ENCODE data around the gene ASB4. TPM values are rescaled to one million over a fixed set of nuclear protein-coding genes. Genes with fewer than 3 reads are reported as not detected.

Gene ASB4
- total RNA-seq, 4 donors from 2014 or later: 0.34 to 1.5 TPM; not detected in 2

DNA sequence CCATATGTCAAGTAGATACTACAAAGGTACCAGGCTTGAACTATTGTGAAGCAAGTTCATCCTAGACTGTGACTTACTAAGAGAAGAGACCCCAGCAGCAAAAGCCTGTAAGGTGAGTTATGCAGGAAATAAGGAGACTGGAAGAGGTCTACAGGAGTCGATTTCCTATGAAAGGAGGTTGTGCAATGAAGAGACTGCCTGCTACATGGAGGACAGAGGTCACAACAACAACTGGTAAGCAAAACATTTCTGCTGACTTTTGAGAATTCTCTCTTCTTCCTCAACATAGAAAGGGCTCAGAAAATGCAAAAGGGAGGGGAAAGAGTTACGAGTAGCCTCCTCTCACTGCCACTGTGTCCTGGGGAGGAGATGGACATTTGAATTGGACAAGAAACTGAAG is 68.2 kb downstream of the ASB4 start:
- Histone ChIP-seq H3K27ac (no peak overlapping the region), H3K9me3 (no peaks in the 10 kb centered on the region)
- intact Hi-C loops (cut with DNase I; ENCODE audit: low total_unique reads): loop anchor here (5.0 kb wide), 1 partner anchor 43 kb away; the partner anchor contains the start of gene PDK4

DNA sequence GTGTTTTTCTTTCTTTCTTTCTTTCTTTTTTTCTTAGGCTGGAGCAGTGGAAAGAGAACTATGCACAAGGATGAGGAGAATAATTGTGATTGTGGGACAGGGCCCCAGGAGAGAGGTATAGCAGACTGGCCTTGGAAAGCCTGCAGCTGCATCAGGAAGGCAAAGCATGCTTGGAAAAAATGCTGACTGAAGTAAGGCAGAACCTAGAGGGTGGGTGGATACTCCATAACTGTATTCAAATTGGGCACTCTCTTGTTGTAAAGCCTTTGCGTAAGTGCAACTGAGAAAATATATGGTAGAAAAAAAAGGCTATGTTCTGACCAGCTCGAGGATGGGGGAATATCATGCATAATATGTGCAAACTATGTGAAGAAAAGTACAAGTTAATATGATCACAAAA is 71.0 kb downstream of the ASB4 start:
- H3K27me3 ChIP-seq: no peaks in the 10 kb centered on the region
- no peak overlapping the region for H3K27ac ChIP-seq
- no peaks in the 10 kb centered on the region for H3K4me1 ChIP-seq
- H3K36me3 ChIP-seq: no peaks in the 10 kb centered on the region
- no peak overlapping the region for H3K4me3 ChIP-seq
- TF ChIP-seq, protein P1, sequence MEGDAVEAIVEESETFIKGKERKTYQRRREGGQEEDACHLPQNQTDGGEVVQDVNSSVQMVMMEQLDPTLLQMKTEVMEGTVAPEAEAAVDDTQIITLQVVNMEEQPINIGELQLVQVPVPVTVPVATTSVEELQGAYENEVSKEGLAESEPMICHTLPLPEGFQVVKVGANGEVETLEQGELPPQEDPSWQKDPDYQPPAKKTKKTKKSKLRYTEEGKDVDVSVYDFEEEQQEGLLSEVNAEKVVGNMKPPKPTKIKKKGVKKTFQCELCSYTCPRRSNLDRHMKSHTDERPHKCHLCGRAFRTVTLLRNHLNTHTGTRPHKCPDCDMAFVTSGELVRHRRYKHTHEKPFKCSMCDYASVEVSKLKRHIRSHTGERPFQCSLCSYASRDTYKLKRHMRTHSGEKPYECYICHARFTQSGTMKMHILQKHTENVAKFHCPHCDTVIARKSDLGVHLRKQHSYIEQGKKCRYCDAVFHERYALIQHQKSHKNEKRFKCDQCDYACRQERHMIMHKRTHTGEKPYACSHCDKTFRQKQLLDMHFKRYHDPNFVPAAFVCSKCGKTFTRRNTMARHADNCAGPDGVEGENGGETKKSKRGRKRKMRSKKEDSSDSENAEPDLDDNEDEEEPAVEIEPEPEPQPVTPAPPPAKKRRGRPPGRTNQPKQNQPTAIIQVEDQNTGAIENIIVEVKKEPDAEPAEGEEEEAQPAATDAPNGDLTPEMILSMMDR (IDR thresholded peaks at IDR 0.05): no peak
- no peak for TF ChIP-seq POLR2A (IDR thresholded peaks at IDR 0.05)
- DNase-seq: no peak
- H3K9me3 ChIP-seq: no peaks in the 10 kb centered on the region
- intact Hi-C loops (cut with DNase I; ENCODE audit: low total_unique reads): no loop called here

More for the DNA sequence above, 68.2 kb downstream of the ASB4 start:
- Histone ChIP-seq H3K4me3 (no peak overlapping the region), H3K4me1 (peaks cover 9 to 15% of the 10 kb centered on the region in 2 donors), H3K27me3 (no peaks in the 10 kb centered on the region), H3K36me3 (no peaks in the 10 kb centered on the region)
- no peak for DNase-seq
- no peak for TF ChIP-seq POLR2A (IDR thresholded peaks at IDR 0.05)
- TF ChIP-seq, protein P1 (IDR thresholded peaks at IDR 0.05): no peak

DNA sequence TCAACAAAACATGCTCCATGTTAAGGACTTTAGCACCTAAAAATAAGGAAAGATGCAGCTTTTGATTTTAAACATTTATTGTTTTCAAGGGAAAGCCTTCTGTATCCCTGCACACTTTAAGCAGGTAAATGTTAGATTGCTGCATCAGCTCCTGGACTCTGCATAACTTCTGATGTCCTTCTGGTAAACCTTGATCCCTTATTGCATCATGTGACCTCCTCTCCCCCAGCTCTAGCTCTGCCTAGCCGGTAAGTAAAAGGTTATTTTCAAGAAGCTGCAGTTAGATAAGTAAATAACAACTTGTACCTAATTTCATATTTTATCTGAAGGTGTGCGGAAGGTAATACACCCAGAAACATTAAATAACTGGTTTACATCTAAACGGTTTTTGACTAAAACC is 73.1 kb downstream of the ASB4 start:
- Histone ChIP-seq H3K36me3 (no peaks in the 10 kb centered on the region), H3K9me3 (no peaks in the 10 kb centered on the region), H3K27me3 (no peaks in the 10 kb centered on the region), H3K27ac (no peak overlapping the region), H3K4me1 (no peaks in the 10 kb centered on the region), H3K4me3 (no peak overlapping the region)
- TF ChIP-seq POLR2A (IDR thresholded peaks at IDR 0.05): no peak
- TF ChIP-seq, protein P1 (IDR thresholded peaks at IDR 0.05): no peak
- DNase-seq: no peak
- intact Hi-C loops (cut with DNase I; ENCODE audit: low total_unique reads): no loop called here

DNA sequence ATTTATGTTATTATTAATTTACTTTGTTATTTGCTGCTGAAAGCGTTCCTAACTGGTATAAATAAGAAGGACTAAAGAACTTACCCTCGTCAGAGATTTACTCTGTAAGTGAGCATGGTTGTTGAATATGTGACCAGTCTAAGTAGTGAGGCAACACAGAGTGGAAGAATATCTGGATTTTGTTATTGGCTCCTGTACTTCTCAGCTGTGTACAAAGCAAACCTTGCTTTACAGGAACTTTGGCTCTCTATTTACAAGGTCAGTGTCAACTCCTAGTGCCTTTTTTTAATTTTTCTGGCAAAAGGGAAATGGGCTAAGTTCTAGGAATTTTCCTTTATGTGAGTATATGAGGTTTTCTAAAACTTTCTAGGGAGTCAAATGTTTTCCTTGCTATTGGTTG is 74.9 kb downstream of the ASB4 start:
- H3K27ac ChIP-seq: no peak overlapping the region

DNA sequence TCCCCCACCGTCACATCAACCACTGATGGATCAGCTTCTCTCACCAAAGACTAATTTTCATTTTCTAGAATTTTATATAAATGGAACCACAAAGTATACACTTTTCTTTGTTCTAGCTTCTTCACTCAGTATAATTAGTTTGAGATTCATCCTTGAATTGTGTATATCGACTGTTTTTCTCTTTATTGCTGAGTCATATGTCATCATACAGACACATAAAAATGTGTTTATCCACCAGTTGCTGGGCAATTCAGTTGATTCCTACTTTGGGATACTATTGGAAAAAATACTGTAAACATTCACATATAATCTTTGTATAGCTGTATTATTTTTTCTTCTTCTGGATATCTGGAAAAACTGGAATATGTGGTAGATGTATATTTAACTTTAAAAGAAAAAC is 84.0 kb downstream of the ASB4 start:
- Histone ChIP-seq H3K9me3 (no peaks in the 10 kb centered on the region), H3K27me3 (no peaks in the 10 kb centered on the region), H3K4me1 (no peaks in the 10 kb centered on the region), H3K27ac (no peak overlapping the region), H3K4me3 (no peak overlapping the region), H3K36me3 (no peaks in the 10 kb centered on the region)
- TF ChIP-seq, protein P1 (IDR thresholded peaks at IDR 0.05): no peak
- TF ChIP-seq POLR2A (IDR thresholded peaks at IDR 0.05): no peak
- intact Hi-C loops (cut with DNase I; ENCODE audit: low total_unique reads): no loop called here
- DNase-seq: no peak

More for the DNA sequence above, 74.9 kb downstream of the ASB4 start:
- Histone ChIP-seq H3K9me3 (no peaks in the 10 kb centered on the region), H3K36me3 (no peaks in the 10 kb centered on the region), H3K27me3 (no peaks in the 10 kb centered on the region), H3K4me3 (no peak overlapping the region), H3K4me1 (no peaks in the 10 kb centered on the region)
- TF ChIP-seq POLR2A (IDR thresholded peaks at IDR 0.05): no peak
- TF ChIP-seq, protein P1 (IDR thresholded peaks at IDR 0.05): no peak
- no peak for DNase-seq
- intact Hi-C loops (cut with DNase I; ENCODE audit: low total_unique reads): no loop called here

Data from uterus (tissue), 4 donors.